ENCODE data around the gene MDN1. TPM values are rescaled to one million over a fixed set of nuclear protein-coding genes. Genes with fewer than 3 reads are reported as not detected.

The MDN1 gene
- total RNA-seq, 1 experiment from 2014 or later: 117 TPM

GRCh38 chr6:89807581-89807980, 12.0 kb downstream of the MDN1 start:
- H3K79me2 ChIP-seq (ENCODE audit: insufficient read depth, low read length): peaks cover 44% of the 10 kb centered on the region; the same call in 1 of the 2 replicates
- H3K4me1 ChIP-seq (ENCODE audit: insufficient read depth, low read length): no peaks in the 10 kb centered on the region
- WGBS (ENCODE audit: extremely low coverage, insufficient read length, low lambda C conversion rate): no CpG with 5 or more reads among the region's 3 CpGs
- no peak overlapping the region for H2AFZ ChIP-seq (ENCODE audit: low read length)
- no peak overlapping the region for H2BK12ac ChIP-seq (ENCODE audit: insufficient read length, low read depth, low read length)
- no peak overlapping the region for H3K27ac ChIP-seq (ENCODE audit: insufficient read length, low read depth, low read length)
- Mint-ChIP-seq H3K27ac (peak overlapping the region in 2 of 3 experiments; percentile 44 to 79; a peak in 4 of 7 replicates), H3K9me3 (no peaks in the 10 kb centered on the region), H3K27me3 (ENCODE audit: low read depth) (no peaks in the 10 kb centered on the region), H3K36me3 (ENCODE audit: insufficient read depth in 1 of 3, low read depth in 3 of 3) (peaks cover 9 to 12% (median 9%) of the 10 kb centered on the region in 3 experiments; a peak in 6 of 7 replicates), H3K4me3 (no peak overlapping the region), H3K4me1 (peaks cover 15 to 27% of the 10 kb centered on the region in 2 experiments)
- no peak overlapping the region for H3K9ac ChIP-seq (ENCODE audit: extremely low read depth, insufficient read length, low read length)
- no peak for TF ChIP-seq CTCF (conservative IDR thresholded peaks at IDR 0.05)
- H4K20me1 ChIP-seq (ENCODE audit: control insufficient read depth, insufficient read depth, insufficient read length): no peaks in the 10 kb centered on the region
- no peaks in the 10 kb centered on the region for H3K27me3 ChIP-seq (ENCODE audit: insufficient read depth, low read length)
- no peak overlapping the region for H3K56ac ChIP-seq (ENCODE audit: insufficient read length, low read depth, low read length)
- H4K5ac ChIP-seq (ENCODE audit: insufficient read length, low read depth, low read length): no peak overlapping the region
- no peak overlapping the region for H3K14ac ChIP-seq (ENCODE audit: insufficient read depth, low read length)
- H2BK120ac ChIP-seq (ENCODE audit: low read depth, low read length, poor library complexity, severe bottlenecking): no peak overlapping the region
- no peak overlapping the region for H3K23ac ChIP-seq (ENCODE audit: insufficient read length, low read depth, low read length)
- no peak overlapping the region for H2BK5ac ChIP-seq (ENCODE audit: insufficient read length, low read length)
- no peak overlapping the region for H3K4me2 ChIP-seq (ENCODE audit: insufficient read depth, insufficient read length, low read length)
- DNase-seq: no peak
- H3K9me3 ChIP-seq (ENCODE audit: control insufficient read depth, low read depth, low read length): no peaks in the 10 kb centered on the region
- H2AK5ac ChIP-seq (ENCODE audit: insufficient read length, low read length): no peak overlapping the region
- no peak overlapping the region for H3T11ph ChIP-seq (ENCODE audit: low read length)
- H4K8ac ChIP-seq (replicated peaks; ENCODE audit: insufficient read length, low read depth, low read length): no peak overlapping the region
- no peak overlapping the region for H2BK15ac ChIP-seq (ENCODE audit: low read depth, low read length)
- no peaks in the 10 kb centered on the region for H3K23me2 ChIP-seq (ENCODE audit: insufficient read length, low read depth, low read length, poor library complexity, severe bottlenecking)
- H2BK20ac ChIP-seq (ENCODE audit: low read depth, low read length, poor library complexity, severe bottlenecking): no peak overlapping the region
- no peak overlapping the region for H3K18ac ChIP-seq (ENCODE audit: insufficient read length, low read depth, low read length)
- H3K79me1 ChIP-seq (ENCODE audit: insufficient read depth, low read depth, low read length, poor library complexity, severe bottlenecking): peaks cover 8% of the 10 kb centered on the region
- H3K4ac ChIP-seq (ENCODE audit: low read depth, low read length): no peak overlapping the region
- no peak overlapping the region for H4K91ac ChIP-seq (ENCODE audit: insufficient read length, low read depth, low read length)
